Mesendoderm (in vitro differentiated cells): ENCODE measurements around the gene MYBPHL.

Experiments
- DNase-seq: peaks from one replicate; pipeline ENCODE4 v3.0.0; 2013
- H2AK5ac ChIP-seq: 2 replicates; pipeline ENCODE4 v1.6.1; 2013; ENCODE audit warnings: low read length, inconsistent platforms
- H2BK120ac ChIP-seq: 2 replicates; pipeline ENCODE4 v1.6.1; 2013; ENCODE audit warnings: low read depth, mild to moderate bottlenecking, low read length, moderate library complexity, mixed read lengths
- H2BK15ac ChIP-seq: replicated peaks from 2 replicates; pipeline ENCODE4 v1.6.1; 2013; ENCODE audit warnings: low read depth, mild to moderate bottlenecking, moderate library complexity
- H2BK5ac ChIP-seq: 2 replicates; pipeline ENCODE4 v1.6.1; 2013; ENCODE audit warnings: low read length, inconsistent platforms
- H3K18ac ChIP-seq: 2 replicates; pipeline ENCODE4 v1.6.1; 2013; ENCODE audit warnings: mild to moderate bottlenecking, low read length, mixed read lengths
- H3K23ac ChIP-seq: one replicate; pipeline ENCODE4 v1.6.1; 2013; ENCODE audit warnings: low read length
- H3K27ac ChIP-seq: 2 replicates; pipeline ENCODE4 v1.5.1; 2013; ENCODE audit warnings: low read depth, mild to moderate bottlenecking, inconsistent platforms, low read length, moderate library complexity
- H3K27me3 ChIP-seq: 2 replicates; pipeline ENCODE4 v1.6.1; 2013; ENCODE audit warnings: low read length, control low read depth, mild to moderate bottlenecking, inconsistent platforms; ENCODE audit not compliant: insufficient read depth, poor library complexity
- H3K36me3 ChIP-seq: 2 replicates; pipeline ENCODE4 v1.6.1; 2013; ENCODE audit warnings: low read length, inconsistent platforms; ENCODE audit not compliant: control insufficient read depth, insufficient read depth
- H3K4ac ChIP-seq: one replicate; pipeline ENCODE4 v1.6.1; 2013; ENCODE audit warnings: low read depth, mild to moderate bottlenecking, low read length, moderate library complexity
- H3K4me1 ChIP-seq: 2 replicates; pipeline ENCODE4 v1.6.1; 2013; ENCODE audit warnings: low read depth, low read length, inconsistent platforms; ENCODE audit not compliant: control insufficient read depth
- H3K4me2 ChIP-seq: 2 replicates; pipeline ENCODE4 v1.6.1; 2013; ENCODE audit warnings: low read length
- H3K4me3 ChIP-seq: 2 replicates; pipeline ENCODE4 v1.5.1; 2013; ENCODE audit warnings: mild to moderate bottlenecking, low read length
- H3K56ac ChIP-seq: one replicate; pipeline ENCODE4 v1.6.1; 2013; ENCODE audit warnings: low read length
- H3K79me1 ChIP-seq: 2 replicates; pipeline ENCODE4 v1.6.1; 2013; ENCODE audit warnings: low read length, inconsistent platforms
- H3K79me2 ChIP-seq: 2 replicates; pipeline ENCODE4 v1.6.1; 2013; ENCODE audit warnings: mild to moderate bottlenecking, low read length; ENCODE audit not compliant: control insufficient read depth, insufficient read depth
- H3K9ac ChIP-seq: 2 replicates; pipeline ENCODE4 v1.6.1; 2013; ENCODE audit warnings: low read length, inconsistent platforms
- H4K5ac ChIP-seq: one replicate; pipeline ENCODE4 v1.6.1; 2013; ENCODE audit warnings: low read length
- H4K8ac ChIP-seq: one replicate; pipeline ENCODE4 v1.6.1; 2013; ENCODE audit warnings: low read depth, mild to moderate bottlenecking, control low read depth, low read length, moderate library complexity
- WGBS: extraction: QIAGEN DNeasy Blood & Tissue Kit; methylation state at CpG from one replicate; pipeline ENCODE4 v1.1.7; 2013; ENCODE audit warnings: low lambda C conversion rate, missing lambda C conversion rate; ENCODE audit not compliant: insufficient coverage; ENCODE audit errors: extremely low coverage; 5-methylcytosine and 5-hydroxymethylcytosine counted together

MYBPHL gene

GRCh38 chr1:109250454-109251276 is 56.1 kb downstream of the MYBPHL start:
- Histone ChIP-seq H4K8ac (no peak overlapping the region), H3K56ac (no peak overlapping the region), H3K9ac (no peak overlapping the region), H3K23ac (no peak overlapping the region), H3K4me3 (no peak overlapping the region), H2BK120ac (no peak overlapping the region), H2BK15ac (no peak overlapping the region), H3K4ac (no peak overlapping the region), H2AK5ac (no peak overlapping the region), H3K27ac (no peak overlapping the region), H3K27me3 (no peaks in the 10 kb centered on the region), H3K4me1 (peaks cover 10% of the 10 kb centered on the region), H3K36me3 (no peaks in the 10 kb centered on the region), H3K79me1 (no peaks in the 10 kb centered on the region), H2BK5ac (no peak overlapping the region), H3K18ac (no peak overlapping the region), H3K4me2 (no peak overlapping the region), H4K5ac (no peak overlapping the region), H3K79me2 (no peaks in the 10 kb centered on the region)
- no CpG with 5 or more reads among the region's 33 CpGs for WGBS
- DNase-seq = no peak

GRCh38 chr1:109249654-109250401 is 57.0 kb downstream of the MYBPHL start:
- H3K79me1 ChIP-seq = no peaks in the 10 kb centered on the region
- peak overlapping the region; percentile 61 for H3K4me2 ChIP-seq
- WGBS = no CpG with 5 or more reads among the region's 80 CpGs
- H3K4me1 ChIP-seq = peaks cover 10% of the 10 kb centered on the region
- H4K8ac ChIP-seq = no peak overlapping the region
- no peak overlapping the region for H4K5ac ChIP-seq
- H3K4ac ChIP-seq = no peak overlapping the region
- peak overlapping the region; percentile 63 for H3K9ac ChIP-seq
- no peaks in the 10 kb centered on the region for H3K27me3 ChIP-seq
- DNase-seq = no peak
- H2AK5ac ChIP-seq = no peak overlapping the region
- H3K27ac ChIP-seq = no peak overlapping the region
- peak overlapping the region; percentile 41 for H3K4me3 ChIP-seq
- no peaks in the 10 kb centered on the region for H3K79me2 ChIP-seq
- peak overlapping the region; percentile 73 for H3K56ac ChIP-seq
- H3K23ac ChIP-seq = no peak overlapping the region
- H3K36me3 ChIP-seq = no peaks in the 10 kb centered on the region
- peak overlapping the region; percentile 42 for H3K18ac ChIP-seq
- no peak overlapping the region for H2BK120ac ChIP-seq
- no peak overlapping the region for H2BK5ac ChIP-seq
- no peak overlapping the region for H2BK15ac ChIP-seq

DNA sequence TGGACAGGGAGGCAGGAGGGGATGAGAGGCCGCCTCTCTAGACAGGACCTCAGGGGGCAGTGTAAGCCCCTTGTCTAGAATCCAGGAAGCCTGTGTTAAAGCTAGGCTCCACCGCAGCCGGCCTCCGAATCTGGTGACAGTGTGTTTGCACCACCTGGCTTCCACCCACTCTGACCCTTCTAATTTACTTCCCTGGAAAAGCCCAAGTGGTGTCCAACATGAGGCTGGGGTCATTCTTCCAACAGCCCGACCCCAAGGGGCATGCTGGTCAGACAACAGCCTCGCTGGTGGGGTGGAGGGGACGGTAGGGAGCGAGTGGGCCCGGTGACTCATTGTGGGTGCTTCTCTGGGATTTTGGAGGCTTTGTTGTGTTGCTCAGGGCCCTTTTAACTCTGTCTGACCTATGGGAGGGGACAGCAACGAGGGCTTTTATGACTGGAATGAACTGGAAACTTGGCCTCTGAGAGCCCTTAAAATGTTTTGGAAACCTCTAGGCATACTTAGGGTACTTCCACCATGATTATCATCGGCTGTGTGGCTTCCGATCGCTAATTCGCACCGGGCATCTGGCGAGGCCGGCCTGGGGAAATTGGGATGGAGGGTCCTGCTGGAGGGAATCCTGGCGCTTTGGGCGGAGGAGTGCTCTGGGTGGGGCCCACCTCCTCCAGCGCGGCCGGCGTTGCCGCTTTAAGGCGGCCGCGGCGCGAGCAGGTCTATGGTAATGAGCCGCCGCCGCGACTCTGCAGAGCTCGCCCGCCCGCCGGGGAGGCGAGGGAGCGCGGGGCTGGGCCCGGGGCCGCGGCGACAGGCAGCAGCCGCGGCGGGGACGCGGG is 57.8 kb downstream of the MYBPHL start, which contains the start of gene CELSR2:
TSS of gene CELSR2 (plus strand) at position 743 of the 833 bp plus-strand sequence. CDS start 541 bp downstream, outside the sequence.
- H2BK5ac ChIP-seq = no peak within 1 kb of the TSS
- peak; percentile 90 for DNase-seq
- H3K9ac ChIP-seq = peak within 1 kb of the TSS; percentile 63
- peaks cover 3% of the 10 kb centered on the region for H3K4me1 ChIP-seq
- no peak within 1 kb of the TSS for H2AK5ac ChIP-seq
- no peak within 1 kb of the TSS for H3K4ac ChIP-seq
- no peak within 1 kb of the TSS for H2BK120ac ChIP-seq
- H3K4me3 ChIP-seq = peak within 1 kb of the TSS; percentile 41
- H3K27me3 ChIP-seq = no peaks in the 10 kb centered on the region
- no peak within 1 kb of the TSS for H2BK15ac ChIP-seq
- H4K5ac ChIP-seq = no peak within 1 kb of the TSS
- no peak within 1 kb of the TSS for H4K8ac ChIP-seq
- no peaks in the 10 kb centered on the region for H3K79me2 ChIP-seq
- no peaks in the 10 kb centered on the region for H3K36me3 ChIP-seq
- no peak within 1 kb of the TSS for H3K27ac ChIP-seq
- no CpG with 5 or more reads among the region's 49 CpGs for WGBS
- peak within 1 kb of the TSS; percentile 42 for H3K18ac ChIP-seq
- no peak within 1 kb of the TSS for H3K23ac ChIP-seq
- H3K4me2 ChIP-seq = peak within 1 kb of the TSS; percentile 61
- no peaks in the 10 kb centered on the region for H3K79me1 ChIP-seq
- peak within 1 kb of the TSS; percentile 73 for H3K56ac ChIP-seq

DNA sequence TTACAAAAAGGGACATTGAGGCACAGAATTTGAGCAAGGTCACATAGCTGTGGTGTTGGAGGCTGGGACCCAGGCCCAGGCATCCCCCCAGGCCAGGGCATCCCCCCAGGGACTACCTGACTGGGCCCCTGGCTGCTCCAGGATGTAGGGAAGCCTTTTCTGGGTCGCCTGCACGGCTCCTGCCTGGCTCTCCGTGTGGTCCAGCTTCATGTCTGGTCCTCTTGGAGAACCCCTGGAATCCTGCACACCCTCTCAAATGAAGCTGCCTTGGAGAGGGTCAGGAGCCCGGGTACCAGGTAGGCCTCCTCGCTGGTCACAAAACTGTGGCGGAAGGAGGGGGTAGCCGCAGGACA is 58.4 kb downstream of the MYBPHL start:
- no peak overlapping the region for H2BK15ac ChIP-seq
- no peak overlapping the region for H3K9ac ChIP-seq
- no peak overlapping the region for H3K27ac ChIP-seq
- H2BK5ac ChIP-seq = no peak overlapping the region
- peak overlapping the region; percentile 65 for H3K56ac ChIP-seq
- H2BK120ac ChIP-seq = no peak overlapping the region
- H4K5ac ChIP-seq = no peak overlapping the region
- no peaks in the 10 kb centered on the region for H3K4me1 ChIP-seq
- no peak overlapping the region for H3K18ac ChIP-seq
- no peaks in the 10 kb centered on the region for H3K27me3 ChIP-seq
- no peak overlapping the region for H3K4me3 ChIP-seq
- no peaks in the 10 kb centered on the region for H3K36me3 ChIP-seq
- no peak overlapping the region for H4K8ac ChIP-seq
- H3K4ac ChIP-seq = no peak overlapping the region
- no peak for DNase-seq
- WGBS = no CpG with 5 or more reads among the region's 7 CpGs
- no peak overlapping the region for H2AK5ac ChIP-seq
- no peak overlapping the region for H3K23ac ChIP-seq
- H3K79me1 ChIP-seq = no peaks in the 10 kb centered on the region
- no peaks in the 10 kb centered on the region for H3K79me2 ChIP-seq
- H3K4me2 ChIP-seq = no peak overlapping the region

DNA sequence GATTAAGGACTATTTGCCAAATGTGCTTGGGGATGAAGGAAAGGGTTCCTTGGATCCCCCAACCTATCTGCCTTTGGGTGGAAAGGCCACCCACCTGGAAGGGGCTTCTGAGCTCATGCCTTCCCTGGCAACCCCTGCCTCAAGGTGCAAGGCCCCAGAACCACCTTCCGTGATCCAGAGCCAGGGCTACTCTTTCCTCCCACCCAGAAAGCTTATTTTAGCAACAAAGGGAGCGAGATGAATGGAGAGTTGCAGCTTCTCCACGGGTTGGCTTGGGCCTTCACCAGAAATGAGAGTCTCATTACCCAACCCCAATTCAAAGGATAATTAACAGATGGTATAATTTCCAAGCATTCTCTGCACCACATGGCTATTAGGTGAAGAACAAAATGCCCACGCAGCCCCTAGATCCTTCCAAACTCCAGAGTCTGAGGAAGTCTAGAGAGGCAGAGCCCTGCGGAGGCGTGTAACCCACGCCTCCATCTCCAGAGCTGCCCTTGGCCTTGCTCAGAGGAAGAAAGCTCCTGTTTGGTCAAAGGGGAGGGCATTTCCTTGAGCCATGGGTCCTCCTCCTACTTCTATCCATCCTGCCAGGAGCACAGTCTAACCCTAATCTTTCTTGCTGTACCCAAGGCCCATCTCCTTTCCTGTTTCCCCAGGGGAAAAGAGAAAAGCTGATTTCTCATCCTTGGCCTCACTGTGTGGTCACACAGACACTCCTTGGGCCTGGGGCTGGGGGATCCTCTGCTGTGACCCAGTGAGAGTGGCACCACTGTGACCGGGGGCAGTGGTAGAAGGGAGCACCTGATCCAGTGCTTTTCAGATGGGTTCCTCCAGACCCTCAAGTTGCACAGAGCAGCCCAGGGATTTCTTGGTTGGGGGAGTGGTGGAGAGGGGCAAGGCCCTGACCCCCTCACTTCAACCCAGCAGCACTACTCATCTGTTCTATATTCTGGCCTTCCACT is 59.1 kb downstream of the MYBPHL start:
- no CpG with 5 or more reads among the region's 8 CpGs for WGBS
- no peak overlapping the region for H3K18ac ChIP-seq
- no peak overlapping the region for H2BK15ac ChIP-seq
- H3K79me2 ChIP-seq = no peaks in the 10 kb centered on the region
- no peak for DNase-seq
- H3K27ac ChIP-seq = no peak overlapping the region
- H3K56ac ChIP-seq = no peak overlapping the region
- no peak overlapping the region for H4K5ac ChIP-seq
- no peak overlapping the region for H2AK5ac ChIP-seq
- H2BK5ac ChIP-seq = no peak overlapping the region
- H3K36me3 ChIP-seq = no peaks in the 10 kb centered on the region
- no peaks in the 10 kb centered on the region for H3K27me3 ChIP-seq
- no peak overlapping the region for H2BK120ac ChIP-seq
- no peak overlapping the region for H3K4me2 ChIP-seq
- H3K23ac ChIP-seq = no peak overlapping the region
- H3K9ac ChIP-seq = no peak overlapping the region
- H3K4ac ChIP-seq = no peak overlapping the region
- H3K4me3 ChIP-seq = no peak overlapping the region
- no peaks in the 10 kb centered on the region for H3K79me1 ChIP-seq
- H4K8ac ChIP-seq = no peak overlapping the region
- no peaks in the 10 kb centered on the region for H3K4me1 ChIP-seq
